IMR-90 (cell line): Measurements from ENCODE around the gene NF1.

Experiments used
- RAD21 ChIP-seq: IDR thresholded peaks from 2 replicates; pipeline ENCODE4 v1.6.1; 2012; ENCODE audit warnings: low read length, improper control_type of control experiment
- RFX5 ChIP-seq: IDR thresholded peaks from 2 replicates; pipeline ENCODE4 v1.8.0; 2012; ENCODE audit warnings: low read depth, mild to moderate bottlenecking, low read length, moderate library complexity
- TF ChIP-seq, protein P1 (sequence below): conservative IDR thresholded peaks from 2 replicates; pipeline ENCODE4 v1.5.1; 2012; ENCODE audit warnings: mild to moderate bottlenecking, low read depth, low read length, improper control_type of control experiment
- TF ChIP-seq, protein P2 (sequence below): fragments of 150-350 bp; IDR thresholded peaks from 2 replicates; pipeline ENCODE4 v1.6.1; 2016; ENCODE audit warnings: low read depth, mild to moderate bottlenecking, low read length, moderate library complexity, borderline replicate concordance

DNA sequence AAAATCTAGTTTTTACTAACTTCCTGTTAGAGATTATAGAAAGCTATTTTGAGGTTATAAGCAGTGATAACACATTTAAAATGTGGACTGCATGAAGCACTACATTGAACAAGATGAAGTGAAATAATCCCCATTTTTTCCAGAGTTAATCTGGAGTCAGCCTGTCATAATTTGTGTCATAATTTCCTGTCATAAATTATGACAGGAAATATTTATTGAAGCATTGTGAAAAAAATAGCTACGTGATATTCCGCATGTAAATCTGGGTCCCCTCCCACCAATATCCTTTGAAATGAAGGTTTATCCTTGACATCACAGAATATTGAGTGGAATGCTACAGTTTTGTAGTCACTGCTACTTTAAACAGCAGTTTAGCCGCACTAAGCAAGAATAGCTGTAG is 162.2 kb downstream of the NF1 start:
- TF ChIP-seq RAD21 (no peak), RFX5 (no peak)
- TF ChIP-seq, protein P1, sequence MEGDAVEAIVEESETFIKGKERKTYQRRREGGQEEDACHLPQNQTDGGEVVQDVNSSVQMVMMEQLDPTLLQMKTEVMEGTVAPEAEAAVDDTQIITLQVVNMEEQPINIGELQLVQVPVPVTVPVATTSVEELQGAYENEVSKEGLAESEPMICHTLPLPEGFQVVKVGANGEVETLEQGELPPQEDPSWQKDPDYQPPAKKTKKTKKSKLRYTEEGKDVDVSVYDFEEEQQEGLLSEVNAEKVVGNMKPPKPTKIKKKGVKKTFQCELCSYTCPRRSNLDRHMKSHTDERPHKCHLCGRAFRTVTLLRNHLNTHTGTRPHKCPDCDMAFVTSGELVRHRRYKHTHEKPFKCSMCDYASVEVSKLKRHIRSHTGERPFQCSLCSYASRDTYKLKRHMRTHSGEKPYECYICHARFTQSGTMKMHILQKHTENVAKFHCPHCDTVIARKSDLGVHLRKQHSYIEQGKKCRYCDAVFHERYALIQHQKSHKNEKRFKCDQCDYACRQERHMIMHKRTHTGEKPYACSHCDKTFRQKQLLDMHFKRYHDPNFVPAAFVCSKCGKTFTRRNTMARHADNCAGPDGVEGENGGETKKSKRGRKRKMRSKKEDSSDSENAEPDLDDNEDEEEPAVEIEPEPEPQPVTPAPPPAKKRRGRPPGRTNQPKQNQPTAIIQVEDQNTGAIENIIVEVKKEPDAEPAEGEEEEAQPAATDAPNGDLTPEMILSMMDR, result no peak
- TF ChIP-seq, protein P2, sequence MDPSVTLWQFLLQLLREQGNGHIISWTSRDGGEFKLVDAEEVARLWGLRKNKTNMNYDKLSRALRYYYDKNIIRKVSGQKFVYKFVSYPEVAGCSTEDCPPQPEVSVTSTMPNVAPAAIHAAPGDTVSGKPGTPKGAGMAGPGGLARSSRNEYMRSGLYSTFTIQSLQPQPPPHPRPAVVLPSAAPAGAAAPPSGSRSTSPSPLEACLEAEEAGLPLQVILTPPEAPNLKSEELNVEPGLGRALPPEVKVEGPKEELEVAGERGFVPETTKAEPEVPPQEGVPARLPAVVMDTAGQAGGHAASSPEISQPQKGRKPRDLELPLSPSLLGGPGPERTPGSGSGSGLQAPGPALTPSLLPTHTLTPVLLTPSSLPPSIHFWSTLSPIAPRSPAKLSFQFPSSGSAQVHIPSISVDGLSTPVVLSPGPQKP, result no peak
